Measurements from ENCODE around the gene MDFIC.

DNA sequence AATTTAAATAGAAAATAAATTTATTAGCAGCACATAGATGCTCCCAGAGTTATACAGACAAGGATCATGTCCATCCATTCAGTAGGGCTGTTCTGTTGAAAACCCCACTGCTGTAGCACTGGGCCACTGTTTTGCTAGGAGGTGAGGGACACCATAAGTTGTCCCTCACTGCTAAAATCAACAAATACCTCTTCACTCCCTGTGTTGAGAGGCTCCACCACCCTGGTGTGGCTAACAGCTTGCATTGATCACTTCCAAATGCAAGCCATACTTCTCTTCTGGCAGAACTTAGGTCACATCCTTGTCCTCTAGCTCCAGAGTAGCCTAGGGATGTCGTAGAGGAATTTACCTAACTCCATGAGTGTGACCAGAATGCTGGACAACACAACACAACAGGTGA is 55.4 kb downstream of the MDFIC start:
- TF ChIP-seq, protein P1, sequence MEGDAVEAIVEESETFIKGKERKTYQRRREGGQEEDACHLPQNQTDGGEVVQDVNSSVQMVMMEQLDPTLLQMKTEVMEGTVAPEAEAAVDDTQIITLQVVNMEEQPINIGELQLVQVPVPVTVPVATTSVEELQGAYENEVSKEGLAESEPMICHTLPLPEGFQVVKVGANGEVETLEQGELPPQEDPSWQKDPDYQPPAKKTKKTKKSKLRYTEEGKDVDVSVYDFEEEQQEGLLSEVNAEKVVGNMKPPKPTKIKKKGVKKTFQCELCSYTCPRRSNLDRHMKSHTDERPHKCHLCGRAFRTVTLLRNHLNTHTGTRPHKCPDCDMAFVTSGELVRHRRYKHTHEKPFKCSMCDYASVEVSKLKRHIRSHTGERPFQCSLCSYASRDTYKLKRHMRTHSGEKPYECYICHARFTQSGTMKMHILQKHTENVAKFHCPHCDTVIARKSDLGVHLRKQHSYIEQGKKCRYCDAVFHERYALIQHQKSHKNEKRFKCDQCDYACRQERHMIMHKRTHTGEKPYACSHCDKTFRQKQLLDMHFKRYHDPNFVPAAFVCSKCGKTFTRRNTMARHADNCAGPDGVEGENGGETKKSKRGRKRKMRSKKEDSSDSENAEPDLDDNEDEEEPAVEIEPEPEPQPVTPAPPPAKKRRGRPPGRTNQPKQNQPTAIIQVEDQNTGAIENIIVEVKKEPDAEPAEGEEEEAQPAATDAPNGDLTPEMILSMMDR (optimal IDR thresholded peaks at IDR 0.05 in 1 of 3, IDR thresholded peaks at IDR 0.05 in 1 of 3, conservative IDR thresholded peaks at IDR 0.05 in 1 of 3; ENCODE audit: extremely low read depth in 1 of 3, insufficient read depth in 2 of 3, low read length in 3 of 3): no peak
- TF ChIP-seq EZH2 (IDR thresholded peaks at IDR 0.05; ENCODE audit: low read length): no peak

All from keratinocyte (primary cell).